Fibroblast of lung (primary cell): ENCODE data around the gene STK10.

Source experiments
- EZH2 ChIP-seq: IDR thresholded peaks from 2 replicates; pipeline ENCODE4 v1.5.1; 2012; ENCODE audit warnings: low read length, control low read depth, mild to moderate bottlenecking; ENCODE audit errors: missing control alignments
- TF ChIP-seq, protein P1 (sequence below), 2 donors: IDR thresholded peaks in 1 of 2; conservative IDR thresholded peaks in 1 of 2; 1 replicate in 1 of 2; 2 replicates in 1 of 2; pipeline ENCODE4 v1.5.1; 2011 to 2012; ENCODE audit warnings: low read length in 2 of 2, control low read depth in 1 of 2, inconsistent platforms in 1 of 2, low read depth in 1 of 2, mild to moderate bottlenecking in 1 of 2

DNA sequence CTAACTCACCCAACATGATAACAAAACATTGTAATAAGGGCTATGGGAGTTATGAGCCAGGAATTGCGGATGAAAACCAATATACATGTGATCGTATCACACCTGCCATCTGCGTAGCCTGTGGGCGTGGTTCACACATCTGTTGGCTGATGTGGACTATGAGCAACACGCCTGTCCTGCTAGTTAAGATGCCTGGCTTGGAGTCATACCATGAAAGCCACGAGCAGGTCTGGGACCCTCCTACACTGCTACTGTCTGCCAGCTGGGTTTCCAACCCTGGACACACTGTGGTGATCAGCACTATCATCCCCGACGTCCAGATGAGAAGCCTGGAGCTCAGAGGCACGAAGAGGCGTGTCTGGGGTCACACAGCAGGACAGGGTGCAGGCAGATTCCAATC lies 40.2 kb downstream of the STK10 start:
- TF ChIP-seq, protein P1, sequence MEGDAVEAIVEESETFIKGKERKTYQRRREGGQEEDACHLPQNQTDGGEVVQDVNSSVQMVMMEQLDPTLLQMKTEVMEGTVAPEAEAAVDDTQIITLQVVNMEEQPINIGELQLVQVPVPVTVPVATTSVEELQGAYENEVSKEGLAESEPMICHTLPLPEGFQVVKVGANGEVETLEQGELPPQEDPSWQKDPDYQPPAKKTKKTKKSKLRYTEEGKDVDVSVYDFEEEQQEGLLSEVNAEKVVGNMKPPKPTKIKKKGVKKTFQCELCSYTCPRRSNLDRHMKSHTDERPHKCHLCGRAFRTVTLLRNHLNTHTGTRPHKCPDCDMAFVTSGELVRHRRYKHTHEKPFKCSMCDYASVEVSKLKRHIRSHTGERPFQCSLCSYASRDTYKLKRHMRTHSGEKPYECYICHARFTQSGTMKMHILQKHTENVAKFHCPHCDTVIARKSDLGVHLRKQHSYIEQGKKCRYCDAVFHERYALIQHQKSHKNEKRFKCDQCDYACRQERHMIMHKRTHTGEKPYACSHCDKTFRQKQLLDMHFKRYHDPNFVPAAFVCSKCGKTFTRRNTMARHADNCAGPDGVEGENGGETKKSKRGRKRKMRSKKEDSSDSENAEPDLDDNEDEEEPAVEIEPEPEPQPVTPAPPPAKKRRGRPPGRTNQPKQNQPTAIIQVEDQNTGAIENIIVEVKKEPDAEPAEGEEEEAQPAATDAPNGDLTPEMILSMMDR (conservative IDR thresholded peaks at IDR 0.05 in 1 of 2, IDR thresholded peaks at IDR 0.05 in 1 of 2; ENCODE audit: low read depth in 1 of 2, low read length in 2 of 2) = no peak
- no peak for TF ChIP-seq EZH2
